Keratinocyte (primary cell): Measurements from ENCODE around the gene GABRB1.

ENCODE experiments used
- EZH2 ChIP-seq: IDR thresholded peaks from one replicate; pipeline ENCODE4 v1.6.1; 2012; ENCODE audit warnings: inconsistent platforms, mild to moderate bottlenecking, low read length, moderate library complexity
- TF ChIP-seq, protein P1 (sequence below), 3 experiments: IDR thresholded peaks in 1 of 3; conservative IDR thresholded peaks in 1 of 3; optimal IDR thresholded peaks in 1 of 3; 2 replicates in 2 of 3; 3 replicates in 1 of 3; pipeline versions ENCODE3 to v1.5.1; 2011; ENCODE audit warnings: low read length in 3 of 3, mild to moderate bottlenecking in 3 of 3, moderate library complexity in 2 of 3, control low read depth in 1 of 3, inconsistent platforms in 1 of 3; ENCODE audit not compliant: insufficient read depth in 2 of 3; ENCODE audit errors: extremely low read depth in 1 of 3

DNA sequence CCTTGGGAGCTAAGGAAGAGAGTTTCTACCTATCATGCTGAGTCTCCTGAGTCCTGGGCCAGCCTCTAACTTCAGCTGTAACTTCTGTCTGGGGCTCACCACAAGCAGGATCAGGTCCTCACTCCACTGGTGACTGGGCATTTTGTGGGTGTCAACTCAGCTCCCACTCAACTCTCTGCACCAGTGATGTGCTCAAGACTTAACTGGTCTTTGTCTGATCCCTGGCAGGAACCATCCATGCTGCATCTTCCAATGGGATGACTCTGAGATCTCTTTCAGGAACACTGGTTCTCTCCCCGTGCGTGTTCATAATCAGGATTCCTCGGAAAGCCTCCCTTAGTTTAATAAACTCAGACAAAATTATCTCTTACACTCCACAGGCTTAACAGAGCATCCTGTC is 349.8 kb downstream of the GABRB1 start:
- TF ChIP-seq, protein P1, sequence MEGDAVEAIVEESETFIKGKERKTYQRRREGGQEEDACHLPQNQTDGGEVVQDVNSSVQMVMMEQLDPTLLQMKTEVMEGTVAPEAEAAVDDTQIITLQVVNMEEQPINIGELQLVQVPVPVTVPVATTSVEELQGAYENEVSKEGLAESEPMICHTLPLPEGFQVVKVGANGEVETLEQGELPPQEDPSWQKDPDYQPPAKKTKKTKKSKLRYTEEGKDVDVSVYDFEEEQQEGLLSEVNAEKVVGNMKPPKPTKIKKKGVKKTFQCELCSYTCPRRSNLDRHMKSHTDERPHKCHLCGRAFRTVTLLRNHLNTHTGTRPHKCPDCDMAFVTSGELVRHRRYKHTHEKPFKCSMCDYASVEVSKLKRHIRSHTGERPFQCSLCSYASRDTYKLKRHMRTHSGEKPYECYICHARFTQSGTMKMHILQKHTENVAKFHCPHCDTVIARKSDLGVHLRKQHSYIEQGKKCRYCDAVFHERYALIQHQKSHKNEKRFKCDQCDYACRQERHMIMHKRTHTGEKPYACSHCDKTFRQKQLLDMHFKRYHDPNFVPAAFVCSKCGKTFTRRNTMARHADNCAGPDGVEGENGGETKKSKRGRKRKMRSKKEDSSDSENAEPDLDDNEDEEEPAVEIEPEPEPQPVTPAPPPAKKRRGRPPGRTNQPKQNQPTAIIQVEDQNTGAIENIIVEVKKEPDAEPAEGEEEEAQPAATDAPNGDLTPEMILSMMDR (optimal IDR thresholded peaks at IDR 0.05 in 1 of 3, IDR thresholded peaks at IDR 0.05 in 1 of 3, conservative IDR thresholded peaks at IDR 0.05 in 1 of 3; ENCODE audit: extremely low read depth in 1 of 3, insufficient read depth in 2 of 3, low read length in 3 of 3), result no peak
- TF ChIP-seq EZH2, result no peak
